GM18517 (cell line): ENCODE data around the gene ACVR1B.

Source experiments
- ATAC-seq: cut with Tn5 transposase; IDR thresholded peaks from one replicate; pipeline ENCODE4 v1.9.1; 2021; ENCODE audit warnings: mild to moderate bottlenecking, moderate library complexity; ENCODE audit not compliant: unreplicated experiment

Gene ACVR1B

GRCh38 chr12:51917041-51917590, 34.4 kb upstream of the ACVR1B start:
- ATAC-seq = no peak

GRCh38 chr12:51917746-51918453, 33.6 kb upstream of the ACVR1B start:
- no peak for ATAC-seq

GRCh38 chr12:51920046-51920445, 31.5 kb upstream of the ACVR1B start:
- ATAC-seq = no peak

- no peak for ATAC-seq
These were observed 30.3 kb upstream of the ACVR1B start for GRCh38 chr12:51921017-51921725.

GRCh38 chr12:51922146-51922545, 29.4 kb upstream of the ACVR1B start:
- ATAC-seq = no peak

- no peak for ATAC-seq
These were observed 28.6 kb upstream of the ACVR1B start for GRCh38 chr12:51922762-51923505.

- ATAC-seq = no peak
These were observed 27.8 kb upstream of the ACVR1B start for GRCh38 chr12:51923506-51924365.

GRCh38 chr12:51924551-51925319, 26.8 kb upstream of the ACVR1B start:
- ATAC-seq = no peak

GRCh38 chr12:51925346-51926063, 26.0 kb upstream of the ACVR1B start:
- no peak for ATAC-seq

GRCh38 chr12:51926064-51926632, 25.4 kb upstream of the ACVR1B start:
- no peak for ATAC-seq

GRCh38 chr12:51926718-51927117, 24.8 kb upstream of the ACVR1B start:
- ATAC-seq = no peak

- no peak for ATAC-seq
These were observed 19.1 kb upstream of the ACVR1B start for GRCh38 chr12:51932218-51933076.

GRCh38 chr12:51934080-51934479, 17.4 kb upstream of the ACVR1B start:
- no peak for ATAC-seq

- ATAC-seq = no peak
These were observed 13.6 kb upstream of the ACVR1B start for GRCh38 chr12:51937926-51938325.

GRCh38 chr12:51938726-51939125, 12.8 kb upstream of the ACVR1B start:
- no peak for ATAC-seq

- ATAC-seq = no peak
These were observed 10.4 kb upstream of the ACVR1B start for GRCh38 chr12:51941011-51941581.

- no peak for ATAC-seq
These were observed 9.9 kb upstream of the ACVR1B start for GRCh38 chr12:51941604-51942003.

- no peak for ATAC-seq
These were observed 9.4 kb upstream of the ACVR1B start for GRCh38 chr12:51942056-51942455.
